Trophoblast cell (in vitro differentiated cells and primary cell): ENCODE data around the gene MLLT10.

Experiments used
- DNase-seq, 2 donors: peaks; one replicate each; pipeline ENCODE4 v3.0.0-alpha.2; 2016
- H2AFZ ChIP-seq: 2 replicates; pipeline ENCODE4 v1.6.1; 2013; ENCODE audit warnings: low read length, moderate library complexity, mild to moderate bottlenecking; ENCODE audit not compliant: insufficient read depth, poor library complexity
- H2AK5ac ChIP-seq: 2 replicates; pipeline ENCODE4 v1.6.1; 2013; ENCODE audit warnings: mild to moderate bottlenecking, low read length
- H2BK120ac ChIP-seq: 2 replicates; pipeline ENCODE4 v1.6.1; 2013; ENCODE audit warnings: low read length, mild to moderate bottlenecking, moderate library complexity; ENCODE audit not compliant: insufficient read depth, poor library complexity
- H2BK12ac ChIP-seq: 2 replicates; pipeline ENCODE4 v1.6.1; 2013; ENCODE audit warnings: mild to moderate bottlenecking, low read length, moderate library complexity
- H2BK5ac ChIP-seq: 2 replicates; pipeline ENCODE4 v1.6.1; 2013; ENCODE audit warnings: low read length, low read depth, moderate library complexity, mild to moderate bottlenecking; ENCODE audit not compliant: poor library complexity
- H3K14ac ChIP-seq: 2 replicates; pipeline ENCODE4 v1.6.1; 2013; ENCODE audit warnings: mild to moderate bottlenecking, low read length
- H3K18ac ChIP-seq: 2 replicates; pipeline ENCODE4 v1.6.1; 2013; ENCODE audit warnings: mild to moderate bottlenecking, low read length
- H3K23ac ChIP-seq: 2 replicates; pipeline ENCODE4 v1.6.1; 2013; ENCODE audit warnings: low read length
- H3K27ac ChIP-seq: 2 replicates; pipeline ENCODE4 v1.5.1; 2013; ENCODE audit warnings: low read depth, mild to moderate bottlenecking, inconsistent platforms, low read length, moderate library complexity
- H3K27me3 ChIP-seq: 2 replicates; pipeline ENCODE4 v1.6.1; 2013; ENCODE audit warnings: inconsistent platforms, mild to moderate bottlenecking, low read length, moderate library complexity; ENCODE audit not compliant: insufficient read depth
- H3K36me3 ChIP-seq, 2 experiments: 1 replicate in 1 of 2; 2 replicates in 1 of 2; pipeline ENCODE4 v1.6.1; 2013; ENCODE audit warnings: low read length in 2 of 2, mild to moderate bottlenecking in 2 of 2, moderate library complexity in 1 of 2; ENCODE audit not compliant: insufficient read depth in 2 of 2, control insufficient read depth in 1 of 2
- H3K4ac ChIP-seq: 2 replicates; pipeline ENCODE4 v1.6.1; 2013; ENCODE audit warnings: low read depth, mild to moderate bottlenecking, low read length, moderate library complexity
- H3K4me1 ChIP-seq, 2 experiments: 1 replicate in 1 of 2; 2 replicates in 1 of 2; pipeline ENCODE4 v1.6.1; 2013; ENCODE audit warnings: low read length in 2 of 2, mild to moderate bottlenecking in 2 of 2, moderate library complexity in 1 of 2; ENCODE audit not compliant: insufficient read depth in 2 of 2, control insufficient read depth in 1 of 2
- H3K4me2 ChIP-seq: 2 replicates; pipeline ENCODE4 v1.6.1; 2013; ENCODE audit warnings: inconsistent platforms, mild to moderate bottlenecking, low read length, moderate library complexity
- H3K4me3 ChIP-seq: 2 replicates; pipeline ENCODE4 v1.5.1; 2013; ENCODE audit warnings: mild to moderate bottlenecking, low read depth, low read length, inconsistent platforms
- H3K79me1 ChIP-seq: one replicate; pipeline ENCODE4 v1.6.1; 2013; ENCODE audit warnings: low read length
- H3K79me2 ChIP-seq: 2 replicates; pipeline ENCODE4 v1.6.1; 2013; ENCODE audit warnings: low read length, mild to moderate bottlenecking; ENCODE audit not compliant: control insufficient read depth, insufficient read depth, poor library complexity
- H3K9ac ChIP-seq: 2 replicates; pipeline ENCODE4 v1.6.1; 2013; ENCODE audit warnings: mild to moderate bottlenecking, low read length
- H3K9me3 ChIP-seq: 2 replicates; pipeline ENCODE4 v1.6.1; 2013; ENCODE audit warnings: low read depth, mild to moderate bottlenecking, control low read depth, inconsistent platforms, low read length; ENCODE audit not compliant: insufficient read depth
- H4K12ac ChIP-seq: 2 replicates; pipeline ENCODE4 v1.6.1; 2013; ENCODE audit warnings: low read depth, mild to moderate bottlenecking, low read length, moderate library complexity
- H4K8ac ChIP-seq: 2 replicates; pipeline ENCODE4 v1.6.1; 2013; ENCODE audit warnings: low read depth, mild to moderate bottlenecking, low read length, moderate library complexity
- H4K91ac ChIP-seq: one replicate; pipeline ENCODE4 v1.6.1; 2013; ENCODE audit warnings: low read depth, mild to moderate bottlenecking, low read length, moderate library complexity
- WGBS: extraction: QIAGEN DNeasy Blood & Tissue Kit; methylation state at CpG from one replicate; pipeline ENCODE4 v1.1.7; 2013; ENCODE audit warnings: missing lambda C conversion rate; ENCODE audit not compliant: insufficient read length, insufficient coverage; ENCODE audit errors: extremely low coverage; 5-methylcytosine and 5-hydroxymethylcytosine counted together

Gene MLLT10

DNA sequence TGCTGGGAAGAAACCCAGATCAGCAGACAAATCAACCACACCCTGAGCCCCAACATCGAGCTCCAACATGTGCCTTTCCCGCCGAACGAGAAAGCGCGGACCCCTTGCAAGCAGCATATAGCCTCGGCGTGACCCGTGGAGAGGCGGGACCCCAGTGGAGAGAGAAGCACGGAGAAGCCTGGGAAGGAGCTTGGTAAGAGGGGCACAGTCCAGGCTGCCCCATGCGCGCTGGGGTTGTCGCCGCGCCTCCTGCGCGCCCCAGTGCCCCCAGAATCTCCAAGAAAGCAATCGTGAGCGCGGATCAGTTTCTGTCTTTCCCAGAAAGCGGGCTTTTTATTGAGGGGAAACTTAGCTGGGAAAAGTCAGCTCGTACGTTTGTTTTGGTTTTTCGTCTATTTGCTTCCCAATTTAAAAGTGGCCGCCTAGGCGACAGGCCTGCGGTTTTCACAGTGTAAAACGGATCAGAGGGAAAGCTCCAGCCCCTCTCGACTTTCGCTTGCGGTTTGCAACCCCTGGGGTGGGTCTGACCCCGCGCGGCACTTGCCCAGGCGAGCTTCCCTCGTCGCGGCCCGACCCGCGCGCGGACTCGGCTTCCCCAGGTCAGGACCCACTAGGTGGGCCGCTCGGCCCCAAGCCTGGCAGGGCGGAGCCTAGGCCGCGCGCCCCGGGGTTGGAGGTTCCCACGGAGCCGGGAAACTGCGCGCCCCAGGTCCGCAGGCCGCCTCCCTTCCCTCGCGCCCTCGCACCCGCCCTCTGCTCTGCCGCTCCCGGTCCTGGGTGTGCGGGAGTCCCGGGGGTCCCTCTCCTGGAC is 39.6 kb upstream of the MLLT10 start:
- no peaks in the 10 kb centered on the region for H3K9me3 ChIP-seq

DNA sequence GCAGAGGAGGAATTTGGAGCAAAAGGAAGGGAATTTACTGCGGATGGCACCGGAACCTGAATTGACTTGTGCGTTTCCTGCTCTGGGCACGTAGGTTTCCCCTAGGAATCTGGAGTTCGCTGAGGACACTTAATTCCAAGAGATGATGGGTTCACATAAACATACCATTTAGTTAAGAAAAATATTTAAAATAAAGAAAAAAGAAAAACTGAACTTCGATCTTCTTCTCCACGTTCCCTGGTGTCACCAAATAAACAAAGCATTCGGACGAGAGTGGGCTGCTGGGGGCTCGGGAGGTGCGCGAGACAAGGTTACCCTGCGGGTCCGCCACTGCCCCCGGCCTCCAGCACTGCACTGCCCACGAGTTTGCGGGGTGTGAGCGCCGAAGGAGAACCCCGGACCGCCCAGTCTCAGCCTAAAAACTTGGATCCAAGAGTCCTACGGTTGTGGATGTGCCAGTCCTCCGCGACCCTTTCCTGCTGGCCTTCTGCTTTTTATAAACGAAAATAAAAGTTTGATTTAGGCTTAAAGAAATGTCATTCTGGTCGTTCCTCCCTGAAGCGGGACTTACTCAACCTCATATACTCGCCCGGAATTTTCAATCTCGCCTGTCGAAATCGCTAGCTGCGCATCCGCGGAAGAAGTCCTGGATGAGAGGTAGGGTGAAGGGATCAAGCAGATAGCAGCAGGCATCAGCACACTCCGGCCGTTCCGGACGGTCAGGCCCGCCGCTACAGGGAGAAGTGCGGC is 38.9 kb upstream of the MLLT10 start:
- H3K18ac ChIP-seq: peak overlapping the region; percentile 94
- peak overlapping the region; percentile 94 for H3K14ac ChIP-seq
- no CpG with 5 or more reads among the region's 42 CpGs for WGBS
- no peaks in the 10 kb centered on the region for H3K27me3 ChIP-seq
- DNase-seq: peak in 1 of 2 donors; percentile 39
- no peaks in the 10 kb centered on the region for H3K36me3 ChIP-seq
- H3K4me3 ChIP-seq: peak overlapping the region; percentile 78
- H4K8ac ChIP-seq: peak overlapping the region; percentile 95
- peaks cover 42% of the 10 kb centered on the region for H3K79me1 ChIP-seq
- peak overlapping the region; percentile 67 for H3K4me2 ChIP-seq
- H3K9me3 ChIP-seq: no peaks in the 10 kb centered on the region
- peak overlapping the region; percentile 100 for H3K27ac ChIP-seq
- H3K4me1 ChIP-seq: peaks cover 14 to 15% of the 10 kb centered on the region in 2 experiments
- peak overlapping the region; percentile 84 for H3K4ac ChIP-seq
- H2BK12ac ChIP-seq: peak overlapping the region; percentile 80
- peak overlapping the region; percentile 24 for H2AFZ ChIP-seq
- peak overlapping the region; percentile 97 for H2BK5ac ChIP-seq
- peaks cover 29% of the 10 kb centered on the region for H3K79me2 ChIP-seq
- H3K23ac ChIP-seq: no peak overlapping the region
- peak overlapping the region; percentile 99 for H4K91ac ChIP-seq
- H2BK120ac ChIP-seq: peak overlapping the region; percentile 98
- peak overlapping the region; percentile 84 for H2AK5ac ChIP-seq
- H3K9ac ChIP-seq: peak overlapping the region; percentile 84
- H4K12ac ChIP-seq: peak overlapping the region; percentile 90

More for the DNA sequence above, 39.6 kb upstream of the MLLT10 start:
- WGBS: no CpG with 5 or more reads among the region's 66 CpGs
- H3K79me2 ChIP-seq: peaks cover 25% of the 10 kb centered on the region
- H3K23ac ChIP-seq: no peak overlapping the region
- H2BK5ac ChIP-seq: peak overlapping the region; percentile 35
- peak overlapping the region; percentile 4 for H2AK5ac ChIP-seq
- H4K91ac ChIP-seq: peak overlapping the region; percentile 87
- peak overlapping the region; percentile 67 for H3K4me2 ChIP-seq
- peak overlapping the region; percentile 95 for H4K8ac ChIP-seq
- DNase-seq: peak in 1 of 2 donors; percentile 36
- peak overlapping the region; percentile 100 for H3K27ac ChIP-seq
- H3K14ac ChIP-seq: peak overlapping the region; percentile 91
- H2BK12ac ChIP-seq: peak overlapping the region; percentile 38
- H2BK120ac ChIP-seq: peak overlapping the region; percentile 86
- H3K4me1 ChIP-seq: peaks cover 7% of the 10 kb centered on the region in 2 experiments
- peaks cover 35% of the 10 kb centered on the region for H3K79me1 ChIP-seq
- H3K4me3 ChIP-seq: peak overlapping the region; percentile 72
- no peaks in the 10 kb centered on the region for H3K27me3 ChIP-seq
- peak overlapping the region; percentile 66 for H3K18ac ChIP-seq
- H3K9ac ChIP-seq: peak overlapping the region; percentile 82
- H3K4ac ChIP-seq: peak overlapping the region; percentile 51
- H2AFZ ChIP-seq: peak overlapping the region; percentile 24
- peak overlapping the region; percentile 78 for H4K12ac ChIP-seq
- no peaks in the 10 kb centered on the region for H3K36me3 ChIP-seq

DNA sequence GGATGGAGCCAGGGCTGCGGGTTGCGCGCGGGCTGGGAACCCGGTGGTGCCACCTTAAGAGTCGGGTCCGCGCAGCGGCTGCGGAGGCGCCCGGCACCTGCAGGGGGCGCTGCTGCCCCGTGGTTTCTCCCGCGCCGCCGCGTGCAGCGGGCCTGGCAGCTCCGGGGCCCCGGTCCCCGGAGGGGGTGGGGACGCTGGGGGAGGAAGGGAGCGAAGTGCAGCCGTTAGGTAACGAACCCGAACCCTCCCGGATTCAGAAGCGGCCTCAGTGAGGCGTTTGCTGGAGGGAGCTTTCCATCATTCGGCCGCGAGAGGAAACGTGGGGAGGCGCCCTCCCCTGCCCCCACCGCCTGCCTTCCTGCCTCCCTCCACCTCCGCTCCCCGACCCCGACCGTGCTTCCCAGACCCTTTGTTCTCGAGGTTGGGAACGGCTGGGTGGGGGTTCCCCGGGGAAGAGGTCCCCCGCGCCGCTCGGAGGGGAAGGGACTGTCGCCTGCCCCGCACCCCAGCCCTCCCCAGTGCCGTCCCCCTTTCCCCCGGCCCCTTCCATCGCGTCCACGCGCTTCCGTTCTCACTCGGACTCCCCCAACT is 38.2 kb upstream of the MLLT10 start:
- Histone ChIP-seq H3K9ac (peak overlapping the region; percentile 98), H3K27me3 (no peaks in the 10 kb centered on the region), H3K14ac (peak overlapping the region; percentile 94), H3K23ac (peak overlapping the region; percentile 31), H3K4ac (peak overlapping the region; percentile 84), H3K18ac (peak overlapping the region; percentile 86), H4K8ac (peak overlapping the region; percentile 97), H2BK5ac (peak overlapping the region; percentile 98), H2AK5ac (peak overlapping the region; percentile 96), H3K27ac (peak overlapping the region; percentile 100), H2AFZ (peak overlapping the region; percentile 33), H3K4me1 (peaks cover 19% of the 10 kb centered on the region in 2 experiments), H3K4me3 (peak overlapping the region; percentile 78), H3K79me2 (peaks cover 31% of the 10 kb centered on the region), H4K91ac (peak overlapping the region; percentile 99), H2BK12ac (peak overlapping the region; percentile 27), H2BK120ac (peak overlapping the region; percentile 98), H3K79me1 (peaks cover 47% of the 10 kb centered on the region), H3K9me3 (no peaks in the 10 kb centered on the region), H4K12ac (peak overlapping the region; percentile 90), H3K36me3 (no peaks in the 10 kb centered on the region), H3K4me2 (peak overlapping the region; percentile 67)
- DNase-seq: peak; percentile 93 to 96
- no CpG with 5 or more reads among the region's 58 CpGs for WGBS
